ENCODE measurements around the gene IRF5. TPM values are rescaled to one million over a fixed set of nuclear protein-coding genes. Genes with fewer than 3 reads are reported as not detected.
"Not testable (repeated sequence)": the region's sequence is repeated elsewhere in the genome, so short reads cannot be mapped to it uniquely, and the experiment has no call there.

IRF5 gene
- total RNA-seq, 1 donor from 2014 or later: 8.5 TPM

DNA sequence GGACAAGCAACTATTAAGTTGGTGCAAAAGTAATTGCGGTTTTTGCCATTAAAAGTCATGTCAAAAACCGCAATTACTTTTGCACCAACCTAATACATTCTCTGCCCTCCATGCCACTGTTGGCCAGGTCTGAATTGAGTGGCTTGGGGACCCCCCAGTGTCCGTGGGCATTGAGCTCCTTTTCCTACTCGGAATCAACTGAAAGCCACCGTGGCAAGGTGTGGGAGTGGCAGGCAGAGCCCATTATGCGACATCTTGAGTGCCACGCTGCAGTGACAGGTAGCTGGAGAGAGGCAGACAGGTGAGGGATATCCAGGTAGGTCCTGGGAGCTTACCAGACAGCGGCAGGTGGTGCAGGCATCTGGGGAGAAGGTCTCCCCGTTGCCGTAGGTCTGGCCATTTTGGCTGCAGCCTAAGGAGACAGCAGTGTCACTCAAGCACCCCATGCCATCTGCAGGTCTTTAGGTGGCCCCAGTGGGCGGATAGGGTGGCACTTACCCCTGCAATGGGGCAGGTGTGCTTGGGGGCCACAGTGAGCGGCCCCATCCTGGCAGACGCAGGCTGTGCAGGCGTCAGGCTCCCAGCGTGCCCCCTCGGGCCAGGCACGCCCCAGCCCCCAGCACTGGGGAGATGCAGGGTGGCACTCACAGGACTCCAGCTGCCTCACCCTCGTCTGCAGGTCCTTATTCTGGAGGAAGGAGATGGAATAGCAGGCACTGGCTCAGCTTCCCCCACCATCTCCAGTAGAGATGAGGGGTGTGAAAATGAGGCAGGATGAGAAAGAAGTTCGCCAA, 30.8 kb upstream of the IRF5 start:
- H3K4me3 ChIP-seq (ENCODE audit: low read depth, low read length): no peak overlapping the region
- DNase-seq (ENCODE audit: low read depth): no peak
- TF ChIP-seq, protein P1, sequence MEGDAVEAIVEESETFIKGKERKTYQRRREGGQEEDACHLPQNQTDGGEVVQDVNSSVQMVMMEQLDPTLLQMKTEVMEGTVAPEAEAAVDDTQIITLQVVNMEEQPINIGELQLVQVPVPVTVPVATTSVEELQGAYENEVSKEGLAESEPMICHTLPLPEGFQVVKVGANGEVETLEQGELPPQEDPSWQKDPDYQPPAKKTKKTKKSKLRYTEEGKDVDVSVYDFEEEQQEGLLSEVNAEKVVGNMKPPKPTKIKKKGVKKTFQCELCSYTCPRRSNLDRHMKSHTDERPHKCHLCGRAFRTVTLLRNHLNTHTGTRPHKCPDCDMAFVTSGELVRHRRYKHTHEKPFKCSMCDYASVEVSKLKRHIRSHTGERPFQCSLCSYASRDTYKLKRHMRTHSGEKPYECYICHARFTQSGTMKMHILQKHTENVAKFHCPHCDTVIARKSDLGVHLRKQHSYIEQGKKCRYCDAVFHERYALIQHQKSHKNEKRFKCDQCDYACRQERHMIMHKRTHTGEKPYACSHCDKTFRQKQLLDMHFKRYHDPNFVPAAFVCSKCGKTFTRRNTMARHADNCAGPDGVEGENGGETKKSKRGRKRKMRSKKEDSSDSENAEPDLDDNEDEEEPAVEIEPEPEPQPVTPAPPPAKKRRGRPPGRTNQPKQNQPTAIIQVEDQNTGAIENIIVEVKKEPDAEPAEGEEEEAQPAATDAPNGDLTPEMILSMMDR (conservative IDR thresholded peaks at IDR 0.05; ENCODE audit: low read depth, low read length): no peak

DNA sequence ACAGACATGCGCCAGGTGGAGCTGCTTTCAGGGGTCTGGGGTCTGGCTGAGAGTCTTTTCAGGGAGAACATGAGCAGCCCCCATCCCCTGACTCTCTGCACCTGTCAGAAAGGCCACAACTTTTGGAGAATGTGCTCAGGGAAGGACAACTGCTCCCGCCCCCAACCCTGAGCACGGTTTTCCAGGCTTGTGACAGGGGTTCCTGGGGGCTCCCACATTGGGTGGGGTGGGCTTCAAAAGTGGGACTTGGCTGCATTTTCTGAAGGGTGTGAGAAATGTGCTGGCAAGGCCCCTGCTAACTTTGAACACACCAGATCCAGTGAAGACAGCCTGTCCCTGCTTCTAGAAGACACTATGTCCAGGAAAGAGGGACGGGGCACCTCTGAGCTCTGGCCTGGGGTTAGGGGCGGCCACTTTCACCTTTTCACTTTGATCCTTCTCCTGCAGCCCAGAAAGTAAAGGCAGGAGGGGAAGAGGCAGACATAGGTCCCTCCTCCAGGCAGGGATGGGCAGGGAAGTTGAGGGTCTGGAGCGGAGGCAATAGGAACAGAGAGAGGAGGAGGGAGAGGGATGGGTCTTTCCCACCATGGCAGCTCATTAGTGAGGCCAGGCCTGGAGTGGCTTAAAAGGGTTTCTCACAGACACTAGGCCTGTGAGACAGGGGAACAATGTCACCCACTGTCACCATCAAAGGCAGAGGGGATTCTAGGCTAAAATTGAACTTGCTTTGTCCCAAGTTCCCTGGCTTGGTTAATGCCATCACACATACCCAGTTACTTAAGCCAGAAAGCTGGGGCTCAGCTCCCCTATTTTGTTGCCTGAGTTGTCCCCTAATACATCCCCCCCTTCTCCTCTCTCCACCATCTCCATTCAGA, 28.7 kb upstream of the IRF5 start:
- DNase-seq (ENCODE audit: low read depth): no peak
- H3K4me3 ChIP-seq (ENCODE audit: low read depth, low read length): peak overlapping the region; percentile 63
- TF ChIP-seq, protein P1 (conservative IDR thresholded peaks at IDR 0.05; ENCODE audit: low read depth, low read length): no peak

DNA sequence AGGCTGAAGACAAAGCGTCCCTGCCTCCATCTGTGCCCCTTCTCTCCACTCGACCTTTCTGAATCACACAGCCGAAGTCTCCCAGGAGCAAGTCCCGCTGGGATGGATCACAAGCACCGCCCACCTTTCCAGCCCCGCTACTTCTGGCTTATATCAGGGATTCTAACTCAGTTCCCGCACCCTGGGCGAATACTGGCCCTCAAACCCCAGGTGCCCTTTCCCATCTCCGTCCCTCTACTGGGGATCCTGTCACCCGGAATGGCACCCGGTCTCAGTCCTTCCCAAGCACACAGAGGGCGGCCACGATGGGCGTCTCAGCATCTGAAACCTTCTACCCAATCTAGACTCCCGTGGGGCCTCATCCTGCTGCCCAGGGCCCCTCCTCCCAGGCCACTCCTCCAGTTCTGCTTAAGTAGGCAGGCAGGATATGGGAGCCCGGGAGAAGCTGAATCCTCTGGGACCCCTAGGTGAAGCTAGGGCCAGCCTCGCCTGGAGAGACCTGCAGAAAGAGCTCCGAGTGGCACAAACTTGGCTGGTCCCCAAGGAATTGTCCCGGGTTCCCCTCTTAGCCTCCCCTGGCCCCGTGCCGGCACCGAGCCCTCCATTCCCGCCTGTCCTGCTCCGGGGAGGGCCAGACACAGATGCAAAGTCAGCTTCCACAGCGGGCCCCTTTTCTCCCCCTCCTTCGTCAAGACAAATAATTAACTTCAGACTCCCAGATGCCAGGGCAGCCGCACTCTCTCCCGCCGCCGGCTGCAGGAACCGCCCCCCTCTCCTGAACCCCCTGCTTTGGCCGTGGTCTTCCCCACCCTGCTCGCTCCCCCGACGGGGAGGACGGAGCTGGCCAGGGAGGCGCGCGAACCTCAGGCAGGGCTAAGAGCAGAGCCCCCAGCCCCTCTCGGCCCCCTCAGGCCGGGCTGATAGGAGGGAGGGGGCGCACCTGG, 27.8 kb upstream of the IRF5 start:
- H3K4me3 ChIP-seq (ENCODE audit: low read depth, low read length): peak overlapping the region; percentile 63
- TF ChIP-seq, protein P1 (conservative IDR thresholded peaks at IDR 0.05; ENCODE audit: low read depth, low read length): no peak
- no peak for DNase-seq (ENCODE audit: low read depth)

DNA sequence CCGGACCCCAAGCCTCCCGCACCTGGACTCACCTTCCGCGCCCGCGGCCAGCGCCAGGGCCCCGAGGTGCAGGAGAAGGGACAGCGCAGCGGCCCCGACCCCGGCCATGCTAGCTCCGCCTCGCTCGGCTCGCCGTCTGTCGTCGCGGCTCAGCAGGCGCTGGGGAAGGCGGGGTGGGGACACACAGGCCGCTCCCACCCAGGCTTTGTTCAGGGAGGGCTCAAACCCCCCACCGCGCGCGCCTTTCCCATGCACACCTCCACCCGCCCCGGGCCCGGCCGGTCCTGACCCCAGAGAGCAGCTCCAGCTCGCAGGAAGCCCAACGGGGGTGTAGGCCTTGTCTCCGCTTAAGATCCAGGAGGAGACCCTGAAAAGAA, 27.2 kb upstream of the IRF5 start, which contains the start of gene KCP:
KCP (minus strand) TSS at position 141 of the 377 bp plus-strand sequence; CDS start at position 108, 33 bp downstream.
- DNase-seq (ENCODE audit: low read depth): no peak
- H3K4me3 ChIP-seq (ENCODE audit: low read depth, low read length): peak within 1 kb of the TSS; percentile 63
- TF ChIP-seq, protein P1 (conservative IDR thresholded peaks at IDR 0.05; ENCODE audit: low read depth, low read length): no peak

DNA sequence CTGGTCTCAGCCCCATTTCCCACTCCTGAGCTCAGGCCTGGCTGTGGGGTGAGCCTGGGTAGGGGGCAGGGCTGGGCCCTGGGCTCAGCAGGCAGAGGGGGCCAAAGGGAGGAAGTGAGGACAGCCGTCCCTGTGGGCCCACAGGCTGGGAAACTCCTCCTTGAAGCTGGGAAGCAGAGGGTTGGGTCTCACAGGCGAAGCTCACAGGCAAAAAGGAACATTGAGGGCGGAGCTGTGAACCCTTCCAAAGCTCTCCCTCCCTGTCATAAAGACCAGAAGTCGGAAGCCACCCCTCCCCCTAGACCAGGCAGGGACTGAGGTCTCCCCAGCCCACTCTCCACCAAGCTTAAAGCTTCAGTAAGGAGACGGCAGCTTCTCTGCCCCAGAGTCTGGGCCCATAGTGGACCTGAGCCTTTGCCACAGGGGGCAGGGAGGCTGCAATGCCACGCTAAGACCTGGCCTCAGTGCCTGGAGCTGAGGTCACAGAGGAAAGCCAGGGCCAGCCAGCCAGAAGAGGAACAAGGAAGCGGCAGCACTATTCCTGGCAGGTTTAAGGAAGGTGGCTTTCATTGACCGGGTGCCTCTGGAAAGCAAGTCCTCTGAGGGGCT, 26.2 kb upstream of the IRF5 start:
- H3K4me3 ChIP-seq (ENCODE audit: low read depth, low read length): peak overlapping the region; percentile 8
- DNase-seq (ENCODE audit: low read depth): no peak
- TF ChIP-seq, protein P1 (conservative IDR thresholded peaks at IDR 0.05; ENCODE audit: low read depth, low read length): no peak

DNA sequence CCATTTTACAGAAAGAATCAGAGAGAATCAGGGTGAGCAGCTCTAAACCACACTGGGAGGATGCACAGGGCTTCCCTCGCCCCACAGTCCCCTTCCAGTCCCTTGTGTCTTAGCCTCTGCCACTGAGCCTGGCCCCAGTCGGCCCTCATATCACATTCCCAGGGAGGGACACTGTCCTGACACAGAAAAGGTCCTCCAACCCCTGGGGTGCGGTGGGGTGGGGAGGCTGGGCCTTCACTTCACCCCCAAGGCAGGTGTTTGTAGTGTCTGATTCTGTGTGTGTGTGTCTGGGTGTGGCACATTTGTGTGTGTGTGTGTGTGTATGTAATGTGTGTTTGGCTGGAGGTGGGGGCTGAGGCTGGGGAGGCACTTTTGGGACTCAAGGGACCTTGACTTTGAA, 25.4 kb upstream of the IRF5 start:
- TF ChIP-seq, protein P1 (conservative IDR thresholded peaks at IDR 0.05; ENCODE audit: low read depth, low read length): no peak
- no peak overlapping the region for H3K4me3 ChIP-seq (ENCODE audit: low read depth, low read length)
- no peak for DNase-seq (ENCODE audit: low read depth)

DNA sequence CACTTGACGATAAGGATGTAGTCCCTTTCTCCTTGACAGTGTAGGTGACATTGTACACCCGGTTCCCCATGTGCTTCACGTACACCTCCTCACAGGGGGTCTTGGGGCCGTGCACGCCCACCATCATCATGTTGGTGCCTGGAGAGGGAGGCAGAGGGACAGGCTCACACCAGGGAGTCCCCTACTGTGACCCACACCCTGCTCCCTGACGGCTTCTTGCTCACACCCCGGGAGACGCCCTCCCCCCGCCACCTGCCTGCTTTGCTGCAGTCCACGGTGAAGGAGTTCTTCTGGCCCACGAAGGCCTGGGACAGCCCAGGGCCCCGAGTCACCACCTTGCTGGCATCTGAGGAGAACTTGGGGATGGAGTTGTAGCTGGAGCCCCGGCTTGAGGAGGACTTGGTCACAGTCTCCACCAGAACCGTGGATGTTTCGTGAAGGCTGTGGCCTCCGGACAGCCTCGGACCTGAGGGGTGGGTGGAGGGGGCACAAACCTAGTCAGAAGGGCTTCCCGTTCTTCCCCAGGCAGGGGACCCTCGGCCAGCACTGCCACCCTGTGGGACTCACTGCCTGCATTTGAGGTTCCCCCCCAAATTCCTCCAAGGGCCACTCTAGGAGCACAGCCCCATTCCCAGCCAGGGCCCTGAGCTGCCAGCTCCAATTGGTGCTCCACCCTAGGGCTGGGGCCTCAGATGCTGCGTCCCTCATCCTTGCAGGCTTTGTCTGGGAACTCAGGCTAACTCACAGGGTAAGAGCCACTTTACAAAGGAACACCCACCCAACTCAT, 24.8 kb upstream of the IRF5 start:
- not testable (repeated sequence) for H3K4me3 ChIP-seq (ENCODE audit: low read depth, low read length); DNase-seq (ENCODE audit: low read depth)

All from epithelial cell of proximal tubule (primary cell).